ENCODE measurements around the gene KIF5C. TPM values are rescaled to one million over a fixed set of nuclear protein-coding genes. Genes with fewer than 3 reads are reported as not detected.

The KIF5C gene
- polyA plus RNA-seq, 1 experiment: 0.17 TPM

DNA sequence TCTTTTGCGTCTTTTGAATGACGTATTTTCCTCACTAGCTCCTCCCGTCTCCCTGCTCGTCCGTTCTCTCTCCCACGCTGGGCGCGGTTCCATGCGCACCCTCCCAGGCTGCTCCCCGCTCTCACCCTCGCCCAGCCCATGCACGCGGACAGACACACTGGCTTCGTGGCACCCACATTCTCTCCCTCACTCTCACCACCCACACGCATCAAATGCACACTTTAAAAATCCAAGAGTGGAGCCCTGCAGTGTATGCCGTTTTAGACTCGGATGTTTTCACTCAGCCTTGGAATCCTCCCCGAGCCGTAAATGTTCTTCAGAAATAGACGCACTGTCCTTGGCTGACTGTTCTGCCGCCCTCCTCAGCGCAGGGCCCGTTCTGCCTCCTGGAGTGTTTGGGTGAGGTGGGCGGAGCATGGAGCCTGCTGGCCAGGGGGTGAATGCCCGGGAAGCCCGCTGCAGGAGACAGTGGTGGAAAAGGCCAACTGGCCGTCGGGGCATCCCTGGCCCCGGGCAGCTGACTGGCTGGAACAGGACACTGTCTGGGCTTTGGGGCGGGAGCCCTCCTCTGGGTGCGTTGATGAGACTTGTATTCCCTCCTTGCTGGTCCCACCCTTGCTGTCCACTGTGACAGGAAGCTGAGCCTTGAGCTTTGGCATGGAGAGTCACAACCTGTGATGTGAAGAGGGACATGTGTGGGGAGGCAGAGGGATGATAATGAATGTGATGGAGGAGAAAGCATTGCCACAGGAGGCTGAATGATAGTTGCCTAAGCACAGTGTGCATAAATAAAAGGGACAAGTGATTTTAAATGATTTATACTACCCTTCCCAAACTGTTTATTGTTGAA, 128.1 kb downstream of the KIF5C start:
- POLR2A ChIA-PET: no interaction called here
- Histone ChIP-seq H3K36me3 (ENCODE audit: control insufficient read depth, insufficient read depth, low read length) (no peaks in the 10 kb centered on the region), H3K4me3 (ENCODE audit: low read depth, low read length) (peak overlapping the region; percentile 26), H3K27me3 (ENCODE audit: control insufficient read depth, insufficient read depth, low read length) (peaks cover 4% of the 10 kb centered on the region)
- no peak for DNase-seq (ENCODE audit: low read depth)
- TF ChIP-seq CTCF (IDR thresholded peaks at IDR 0.05; ENCODE audit: insufficient read depth, low read depth, low read length): no peak
- CTCF ChIA-PET: interaction anchor here (1.1 to 1.9 kb wide), 4 partner anchors 13 to 570 kb away, joined by 3 to 8 read pairs (median 4); no protein-coding TSS in a partner anchor

GRCh38 chr2:149004836-149005235, 129.8 kb downstream of the KIF5C start:
- DNase-seq (ENCODE audit: low read depth): peak; percentile 65
- H3K27me3 ChIP-seq (ENCODE audit: control insufficient read depth, insufficient read depth, low read length): peaks cover 7% of the 10 kb centered on the region
- H3K4me3 ChIP-seq (ENCODE audit: low read depth, low read length): no peak overlapping the region
- no peak for TF ChIP-seq CTCF (IDR thresholded peaks at IDR 0.05; ENCODE audit: insufficient read depth, low read depth, low read length)
- no peaks in the 10 kb centered on the region for H3K36me3 ChIP-seq (ENCODE audit: control insufficient read depth, insufficient read depth, low read length)
- CTCF ChIA-PET: interaction anchor here (0.6 kb wide), 1 partner anchor 73 kb away, joined by 3 read pairs; no protein-coding TSS in a partner anchor
- POLR2A ChIA-PET: interaction anchor here (0.6 to 0.7 kb wide), 2 partner anchors 86 to 1463 kb away, joined by 3 to 22 read pairs; no protein-coding TSS in a partner anchor

GRCh38 chr2:149005471-149006077, 130.5 kb downstream of the KIF5C start:
- H3K4me3 ChIP-seq (ENCODE audit: low read depth, low read length): no peak overlapping the region
- peak; percentile 69 for DNase-seq (ENCODE audit: low read depth)
- CTCF ChIA-PET: no interaction called here
- peaks cover 7% of the 10 kb centered on the region for H3K27me3 ChIP-seq (ENCODE audit: control insufficient read depth, insufficient read depth, low read length)
- POLR2A ChIA-PET: no interaction called here
- H3K36me3 ChIP-seq (ENCODE audit: control insufficient read depth, insufficient read depth, low read length): no peaks in the 10 kb centered on the region
- TF ChIP-seq CTCF (IDR thresholded peaks at IDR 0.05; ENCODE audit: insufficient read depth, low read depth, low read length): no peak

GRCh38 chr2:149006883-149007543, 132.0 kb downstream of the KIF5C start:
- TF ChIP-seq CTCF (IDR thresholded peaks at IDR 0.05; ENCODE audit: insufficient read depth, low read depth, low read length): no peak
- peaks cover 7% of the 10 kb centered on the region; the same call in 1 of the 2 replicates for H3K27me3 ChIP-seq (ENCODE audit: control insufficient read depth, insufficient read depth, low read length)
- ChIA-PET POLR2A (no interaction called here), CTCF (interaction anchor here (0.7 to 1.1 kb wide), 2 partner anchors 10 to 23 kb away, joined by 3 to 5 read pairs; no protein-coding TSS in a partner anchor)
- no peaks in the 10 kb centered on the region for H3K36me3 ChIP-seq (ENCODE audit: control insufficient read depth, insufficient read depth, low read length)
- H3K4me3 ChIP-seq (ENCODE audit: low read depth, low read length): no peak overlapping the region
- DNase-seq (ENCODE audit: low read depth): no peak

- TF ChIP-seq CTCF (IDR thresholded peaks at IDR 0.05; ENCODE audit: insufficient read depth, low read depth, low read length): no peak
- Histone ChIP-seq H3K4me3 (ENCODE audit: low read depth, low read length) (no peak overlapping the region), H3K36me3 (ENCODE audit: control insufficient read depth, insufficient read depth, low read length) (no peaks in the 10 kb centered on the region), H3K27me3 (ENCODE audit: control insufficient read depth, insufficient read depth, low read length) (peaks cover 7% of the 10 kb centered on the region; the same call in 1 of the 2 replicates)
- DNase-seq (ENCODE audit: low read depth): no peak
- ChIA-PET CTCF (interaction anchor here (1.1 to 1.4 kb wide), 2 partner anchors 8 kb away, joined by 3 to 5 read pairs; no protein-coding TSS in a partner anchor), POLR2A (no interaction called here)
These were observed 133.4 kb downstream of the KIF5C start for GRCh38 chr2:149008381-149008780.
